Measurements from ENCODE around the gene GDF15. TPM values are rescaled to one million over a fixed set of nuclear protein-coding genes. Genes with fewer than 3 reads are reported as not detected.

GDF15 gene
- polyA plus RNA-seq, 2 of the 4 experiments (the other 2 are of a cell fraction), result 56.9 to 78.5 TPM

GRCh38 chr19:18423258-18424020 lies 37.5 kb downstream of the GDF15 start:
- Histone ChIP-seq H3K4me3 (no peak overlapping the region), H3K4me2 (no peak overlapping the region), H3K4me1 (peaks cover 37% of the 10 kb centered on the region), H3K27ac (no peak overlapping the region), H3K9me3 (no peaks in the 10 kb centered on the region)
- no peak for DNase-seq (ENCODE audit: low read depth in 1 of 2, low spot score in 1 of 2)
- ChIA-PET CTCF (interaction anchor here (1.3 to 1.4 kb wide), 3 partner anchors 13 to 37 kb away, joined by 3 read pairs; partner anchors contain the start of gene GDF15), POLR2A (no interaction called here)
- WGBS (ENCODE audit: missing lambda C conversion rate), result 91% methylated on average over 19 of the region's 21 CpGs
- no peak for FAIRE-seq
- TF ChIP-seq HDAC2 (IDR thresholded peaks at IDR 0.05), result no peak
- ATAC-seq, result no peak

- ChIA-PET POLR2A (no interaction called here), CTCF (interaction anchor here (1.3 to 1.4 kb wide), 3 partner anchors 14 to 38 kb away, joined by 3 read pairs; partner anchors contain the start of gene GDF15)
- H3K4me2 ChIP-seq, result no peak overlapping the region
Measured at GRCh38 chr19:18424122-18424889, 38.3 kb downstream of the GDF15 start.

GRCh38 chr19:18424890-18425514 lies 39.0 kb downstream of the GDF15 start:
- DNase-seq (ENCODE audit: low read depth in 1 of 2, low spot score in 1 of 2) (no peak), ATAC-seq (no peak), FAIRE-seq (no peak)
- POLR2A ChIA-PET, result no interaction called here
- 92% methylated on average over 4 of the region's 17 CpGs for WGBS (ENCODE audit: missing lambda C conversion rate)
- no peak overlapping the region for H3K4me2 ChIP-seq
- TF ChIP-seq CHD2 (IDR thresholded peaks at IDR 0.05; ENCODE audit: low read length, partially characterized antibody) (no peak), RAD21 (conservative IDR thresholded peaks at IDR 0.05 in 1 of 2, IDR thresholded peaks at IDR 0.05 in 1 of 2) (no peak), ELK1 (IDR thresholded peaks at IDR 0.05; ENCODE audit: low read depth, low read length) (no peak), REST (IDR thresholded peaks at IDR 0.05) (no peak), HES2 (IDR thresholded peaks at IDR 0.05) (no peak), POLR2AphosphoS2 (conservative IDR thresholded peaks at IDR 0.05; ENCODE audit: low read length) (no peak), CEBPB (IDR thresholded peaks at IDR 0.05) (no peak), SMC3 (IDR thresholded peaks at IDR 0.05) (no peak), FOXS1 (CRISPR knock-in tag; IDR thresholded peaks at IDR 0.05) (no peak)
- CTCF ChIA-PET, result interaction anchor here (1.4 kb wide), 2 partner anchors 15 to 36 kb away, joined by 3 to 5 read pairs; no protein-coding TSS in a partner anchor
- peak overlapping the region in 1 of 2 experiments; percentile 51; a peak in 2 of 6 replicates for H3K27ac ChIP-seq
- H3K4me1 ChIP-seq, result peaks cover 43% of the 10 kb centered on the region
- H3K9me3 ChIP-seq, result no peaks in the 10 kb centered on the region
- H3K4me3 ChIP-seq, result no peak overlapping the region

More at GRCh38 chr19:18424122-18424889, 38.3 kb downstream of the GDF15 start:
- ATAC-seq (no peak), DNase-seq (ENCODE audit: low read depth in 1 of 2, low spot score in 1 of 2) (no peak), FAIRE-seq (no peak)
- H3K9me3 ChIP-seq, result no peaks in the 10 kb centered on the region
- H3K4me1 ChIP-seq, result peaks cover 36% of the 10 kb centered on the region
- no peak for TF ChIP-seq ATOH8 (CRISPR knock-in tag; IDR thresholded peaks at IDR 0.05; ENCODE audit: low read depth)
- no peak overlapping the region for H3K4me3 ChIP-seq
- H3K27ac ChIP-seq, result no peak overlapping the region
- WGBS (ENCODE audit: missing lambda C conversion rate), result 87% methylated on average over 11 of the region's 22 CpGs

Data from A549 (cell line).